GM12865 (cell line): ENCODE data around the gene MEIG1.
A peak's percentile ranks its signal among the peaks of the same experiment; 100 is the strongest.
"Not testable (repeated sequence)": the region's sequence is repeated elsewhere in the genome, so short reads cannot be mapped to it uniquely, and the experiment has no call there.

Experiments used
- DNase-seq: peaks from one replicate; pipeline ENCODE4 v3.0.0; 2010; ENCODE audit warnings: low read depth
- H3K4me3 ChIP-seq: 2 replicates; pipeline ENCODE4 v1.5.1; 2011; ENCODE audit warnings: mild to moderate bottlenecking, low read depth, low read length, control low read depth
- TF ChIP-seq, protein P1 (sequence below): IDR thresholded peaks from 2 replicates; pipeline ENCODE4 v1.5.1; 2011; ENCODE audit warnings: low read length, control low read depth, low read depth, inconsistent platforms; ENCODE audit not compliant: insufficient read depth; ENCODE audit errors: missing control alignments

Gene MEIG1

DNA sequence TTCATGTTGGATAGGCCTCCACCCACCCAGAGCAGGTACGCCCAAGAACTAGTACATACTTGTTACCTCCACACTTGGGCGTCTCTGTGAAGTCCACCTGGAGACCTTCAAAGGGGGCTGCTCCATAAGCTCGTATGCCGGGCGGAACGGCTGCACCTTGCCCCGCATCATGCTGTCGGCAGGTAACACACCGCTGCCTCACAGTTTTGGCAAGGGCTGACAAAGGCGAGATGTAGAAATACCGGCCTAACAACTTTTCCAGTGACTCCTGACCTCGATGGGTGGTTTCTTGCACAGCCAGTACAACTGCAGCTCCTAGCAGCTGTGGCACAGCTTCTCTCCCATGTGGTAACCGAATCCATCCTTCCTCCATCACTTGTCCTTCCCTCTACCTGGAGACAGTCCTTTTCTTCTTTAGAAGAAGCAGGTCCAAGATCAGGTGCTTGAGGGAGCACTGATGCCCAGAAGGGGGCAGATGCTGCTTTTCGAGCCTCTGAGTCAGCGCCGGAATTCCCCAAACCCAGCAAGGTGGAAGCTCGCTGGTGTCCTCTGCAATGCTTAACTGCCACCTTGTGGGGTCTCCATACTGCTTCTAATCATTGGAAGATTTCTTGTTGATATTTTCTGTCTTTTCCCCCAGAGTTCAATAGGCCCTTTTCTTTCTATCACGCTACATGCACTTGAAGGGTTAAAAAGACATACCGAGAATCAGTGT is 32.0 kb downstream of the MEIG1 start:
- DNase-seq, result peak; percentile 82
- TF ChIP-seq, protein P1, sequence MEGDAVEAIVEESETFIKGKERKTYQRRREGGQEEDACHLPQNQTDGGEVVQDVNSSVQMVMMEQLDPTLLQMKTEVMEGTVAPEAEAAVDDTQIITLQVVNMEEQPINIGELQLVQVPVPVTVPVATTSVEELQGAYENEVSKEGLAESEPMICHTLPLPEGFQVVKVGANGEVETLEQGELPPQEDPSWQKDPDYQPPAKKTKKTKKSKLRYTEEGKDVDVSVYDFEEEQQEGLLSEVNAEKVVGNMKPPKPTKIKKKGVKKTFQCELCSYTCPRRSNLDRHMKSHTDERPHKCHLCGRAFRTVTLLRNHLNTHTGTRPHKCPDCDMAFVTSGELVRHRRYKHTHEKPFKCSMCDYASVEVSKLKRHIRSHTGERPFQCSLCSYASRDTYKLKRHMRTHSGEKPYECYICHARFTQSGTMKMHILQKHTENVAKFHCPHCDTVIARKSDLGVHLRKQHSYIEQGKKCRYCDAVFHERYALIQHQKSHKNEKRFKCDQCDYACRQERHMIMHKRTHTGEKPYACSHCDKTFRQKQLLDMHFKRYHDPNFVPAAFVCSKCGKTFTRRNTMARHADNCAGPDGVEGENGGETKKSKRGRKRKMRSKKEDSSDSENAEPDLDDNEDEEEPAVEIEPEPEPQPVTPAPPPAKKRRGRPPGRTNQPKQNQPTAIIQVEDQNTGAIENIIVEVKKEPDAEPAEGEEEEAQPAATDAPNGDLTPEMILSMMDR, result peak; percentile 28
- not testable (repeated sequence) for H3K4me3 ChIP-seq

DNA sequence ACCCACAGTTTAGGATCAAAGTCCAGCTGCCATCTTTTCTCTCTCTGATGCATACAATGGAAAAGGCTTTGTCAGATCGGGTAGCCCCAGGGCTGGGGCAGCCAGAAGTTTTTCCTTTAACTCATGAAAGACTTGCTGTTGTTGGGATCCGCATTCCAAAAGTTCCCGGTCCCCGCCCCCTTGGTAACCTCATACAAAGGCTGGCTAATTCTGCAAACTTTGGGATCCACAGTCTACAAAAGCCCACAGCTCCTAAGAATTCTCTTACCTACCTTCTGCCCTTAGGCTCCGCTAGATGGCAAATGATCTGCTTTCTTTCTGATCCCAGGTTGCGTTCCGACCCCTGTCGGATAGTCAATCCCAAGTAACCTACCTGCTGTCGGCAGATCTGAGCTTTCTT is 33.1 kb downstream of the MEIG1 start:
- DNase-seq, H3K4me3 ChIP-seq: not testable (repeated sequence)

DNA sequence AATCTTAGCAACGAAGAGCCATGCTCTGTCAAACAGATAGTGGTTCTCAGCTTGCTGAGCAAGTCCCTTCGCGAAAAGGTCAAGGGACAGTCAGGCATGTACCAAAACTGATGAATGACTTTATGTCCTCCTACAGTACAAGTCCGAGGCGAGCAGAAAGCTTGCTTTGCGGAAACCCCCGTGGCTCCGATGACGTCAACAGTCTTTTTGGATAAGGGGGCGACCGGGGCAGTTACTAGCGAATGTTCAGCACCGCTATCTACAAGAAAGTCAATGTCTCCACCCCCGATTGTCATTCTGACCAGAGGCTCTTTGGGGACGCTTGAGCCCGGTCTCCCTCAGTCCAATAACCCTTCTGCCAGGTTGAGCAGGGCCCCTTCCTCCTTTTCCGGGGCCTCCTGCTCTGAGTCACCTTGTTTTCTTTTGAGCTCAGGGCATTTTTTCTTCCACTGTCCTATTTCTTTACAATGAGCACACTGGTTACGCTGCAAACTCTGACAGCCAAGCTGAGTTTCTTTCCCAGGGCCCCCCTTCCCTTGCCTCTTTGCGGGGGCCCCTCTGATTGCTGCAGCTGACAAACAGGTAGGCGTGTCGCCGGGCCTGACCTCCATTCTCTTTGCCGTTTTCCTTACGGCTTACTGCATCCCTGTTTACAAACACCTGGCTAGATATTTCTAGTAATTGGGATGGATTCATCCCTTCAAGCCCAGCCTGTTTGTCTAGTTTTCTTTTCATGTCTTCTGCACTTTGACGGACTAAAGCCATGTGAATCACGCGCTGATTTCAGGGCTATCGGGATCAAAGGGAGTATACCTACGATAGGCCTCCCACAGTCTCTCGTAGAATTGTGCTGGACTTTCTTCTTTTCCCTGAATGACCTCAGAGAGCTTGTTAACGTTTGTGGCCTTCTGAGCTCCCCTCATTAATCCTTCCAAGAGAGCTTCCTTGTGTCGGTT is 34.6 kb downstream of the MEIG1 start:
- peak; percentile 60 for DNase-seq
- H3K4me3 ChIP-seq, result peak overlapping the region; percentile 24; the same call in 1 of the 2 replicates

DNA sequence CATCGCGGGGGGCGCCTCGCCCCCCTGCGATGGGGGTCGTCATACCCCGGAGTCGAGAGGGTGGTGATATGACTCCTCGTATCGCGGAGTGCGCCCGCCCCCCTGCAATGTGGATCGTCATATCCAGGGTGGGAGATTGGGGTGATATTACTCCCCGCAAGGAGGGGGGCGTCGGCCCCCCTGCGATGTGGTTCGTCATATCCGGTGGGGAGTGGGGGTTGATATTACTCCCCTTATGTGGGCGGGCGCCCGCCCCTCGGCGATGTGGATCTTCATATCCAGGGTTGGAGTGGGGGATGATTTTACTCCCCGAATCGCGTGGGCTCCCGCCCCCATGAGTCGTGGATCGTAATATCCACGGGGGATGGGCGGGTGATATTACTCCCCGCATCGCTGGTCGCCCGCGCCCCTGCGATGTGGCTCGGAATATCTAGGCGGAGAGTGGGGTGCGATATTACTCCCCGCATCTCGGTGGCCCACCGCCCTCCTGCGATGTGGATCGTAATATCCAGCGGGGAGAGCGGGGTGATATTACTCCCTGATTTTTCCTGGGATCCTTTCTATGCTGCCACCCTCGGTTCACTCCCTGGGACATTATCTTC is 36.9 kb downstream of the MEIG1 start:
- H3K4me3 ChIP-seq, result no peak overlapping the region
- DNase-seq, result no peak
- TF ChIP-seq, protein P1, result no peak

DNA sequence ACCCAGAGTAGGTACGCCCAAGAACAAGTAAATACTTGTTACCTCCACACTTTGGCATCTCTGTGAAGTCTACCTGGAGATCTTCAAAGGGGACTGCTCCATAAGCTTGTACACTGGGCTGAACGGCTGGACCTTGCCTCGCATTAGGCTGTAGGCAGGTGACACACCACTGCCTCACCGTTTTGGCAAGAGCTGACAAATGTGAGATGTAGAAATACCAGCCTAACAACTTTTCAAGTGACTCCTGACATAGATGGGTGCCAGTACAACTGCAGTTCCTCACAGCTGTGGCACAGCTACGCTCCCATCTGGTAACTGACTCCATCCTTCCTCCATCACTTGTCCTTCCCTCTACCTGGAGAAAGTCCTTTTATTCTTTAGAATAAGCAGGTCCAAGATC is 54.3 kb downstream of the MEIG1 start:
- H3K4me3 ChIP-seq, DNase-seq: not testable (repeated sequence)

DNA sequence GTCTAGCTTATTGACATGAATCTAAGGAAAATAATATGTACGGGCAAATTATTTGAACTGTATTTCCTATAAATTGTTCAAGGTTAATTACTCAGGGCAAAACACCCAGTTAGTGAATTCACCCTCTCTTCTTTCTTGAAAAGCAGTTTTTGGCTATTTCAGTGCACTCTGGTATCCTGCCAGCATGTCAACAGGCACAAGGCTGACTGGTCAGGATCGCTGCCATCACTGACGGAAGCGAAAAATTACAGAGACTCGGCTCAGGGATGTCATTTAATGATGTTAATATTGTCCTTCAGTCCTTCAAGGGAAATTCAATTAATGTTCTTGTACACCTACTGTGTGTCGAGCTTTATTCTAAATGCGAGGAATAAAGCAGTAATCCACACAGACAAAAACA is 56.3 kb downstream of the MEIG1 start:
- H3K4me3 ChIP-seq, result no peak overlapping the region
- TF ChIP-seq, protein P1, result no peak
- no peak for DNase-seq

DNA sequence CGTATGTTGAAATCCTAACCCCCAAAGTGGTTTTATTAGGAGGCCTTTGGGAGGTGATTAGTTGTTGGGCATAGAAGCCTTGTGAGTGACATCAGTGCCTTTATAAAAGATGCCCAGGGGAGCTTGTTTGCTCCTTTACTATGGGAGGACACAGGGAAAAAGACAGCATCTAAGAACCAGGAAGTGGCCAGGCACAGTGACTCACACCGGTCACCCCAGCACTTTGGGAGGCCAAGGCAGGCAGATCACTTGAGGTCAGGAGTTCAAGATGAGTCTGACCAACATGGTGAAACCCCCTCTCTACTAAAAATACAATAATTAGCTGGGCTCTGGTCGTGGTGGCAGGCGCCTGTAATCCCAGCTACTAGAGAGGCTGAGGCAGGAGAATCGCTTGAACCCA is 61.8 kb downstream of the MEIG1 start:
- DNase-seq, result peak; percentile 45
- not testable (repeated sequence) for H3K4me3 ChIP-seq
